AG08395 (cell line): ENCODE measurements around the gene ATM.

Experiments
- DNase-seq: peaks from one replicate; pipeline ENCODE4 v3.0.0; 2012; ENCODE audit warnings: mixed read lengths, low spot score

Gene ATM

GRCh38 chr11:108222574-108223347, at the start of gene ATM, which contains the start of gene NPAT:
TSS of gene ATM (plus strand) at chr11:108223067. CDS start at chr11:108227625, 4,558 bp downstream.
TSS of gene NPAT (minus strand) at chr11:108222638. CDS start at chr11:108222536, 102 bp downstream.
- DNase-seq = peak; percentile 97

- no peak for DNase-seq
Measured at GRCh38 chr11:108177570-108177969, 45.3 kb upstream of the ATM start.

GRCh38 chr11:108193725-108194124, 29.1 kb upstream of the ATM start:
- DNase-seq = no peak

GRCh38 chr11:108196901-108197300, 26.0 kb upstream of the ATM start:
- no peak for DNase-seq

GRCh38 chr11:108197351-108197750, 25.5 kb upstream of the ATM start:
- no peak for DNase-seq

- no peak for DNase-seq
Measured at GRCh38 chr11:108198833-108199232, 24.0 kb upstream of the ATM start.

GRCh38 chr11:108199446-108200321, 23.2 kb upstream of the ATM start:
- DNase-seq = peak; percentile 15

GRCh38 chr11:108203075-108203474, 19.8 kb upstream of the ATM start:
- DNase-seq = no peak

- DNase-seq = no peak
Measured at GRCh38 chr11:108204376-108204775, 18.5 kb upstream of the ATM start.

GRCh38 chr11:108204929-108205499, 17.9 kb upstream of the ATM start:
- DNase-seq = no peak

GRCh38 chr11:108206171-108206570, 16.7 kb upstream of the ATM start:
- DNase-seq = no peak

GRCh38 chr11:108206969-108207682, 15.7 kb upstream of the ATM start:
- DNase-seq = no peak

GRCh38 chr11:108207683-108208060, 15.2 kb upstream of the ATM start:
- DNase-seq = no peak

- DNase-seq = no peak
Measured at GRCh38 chr11:108210441-108210840, 12.4 kb upstream of the ATM start.

GRCh38 chr11:108213784-108214183, 9.1 kb upstream of the ATM start:
- no peak for DNase-seq

- DNase-seq = no peak
Measured at GRCh38 chr11:108216988-108217387, 5.9 kb upstream of the ATM start.

GRCh38 chr11:108218455-108218854, 4.4 kb upstream of the ATM start:
- DNase-seq = peak; percentile 18

GRCh38 chr11:108218912-108219783, 3.7 kb upstream of the ATM start:
- no peak for DNase-seq

- peak; percentile 5 for DNase-seq
Measured at GRCh38 chr11:108220721-108221336, 2.0 kb upstream of the ATM start.

GRCh38 chr11:108221371-108221770, 1.5 kb upstream of the ATM start:
- peak; percentile 5 for DNase-seq
